Endothelial cell of umbilical vein (primary cell): ENCODE results near the gene SPATS2L. TPM values are rescaled to one million over a fixed set of nuclear protein-coding genes. Genes with fewer than 3 reads are reported as not detected.

Experiments used
- BruUV-seq: library from RNA; stranded (reverse); fragments of 400-500 nt; replicated peaks from 2 replicates; lab custom pipeline; 2021; lab: Mats Ljungman, UMichigan
- CTCF ChIA-PET: fragments of 300-600, 350-600 bp; sonication (Branson Sonifier 250); formaldehyde crosslinking; loops from one replicate; lab custom pipeline; 2021; ENCODE audit warnings: antibody characterized with exemption, inconsistent platforms; lab: Charles Lee
- POLR2A ChIA-PET: fragments of 300-600, 350-600 bp; sonication (Branson Sonifier 250); formaldehyde crosslinking; loops from one replicate; lab custom pipeline; 2021; ENCODE audit warnings: antibody characterized with exemption, inconsistent platforms; lab: Charles Lee
- DNase-seq: peaks from one replicate; pipeline ENCODE4 v3.0.0-alpha.2; 2011; ENCODE audit warnings: low read depth, low spot score
- FAIRE-seq: peaks from 2 replicates; lab custom pipeline; 2011; peaks lifted over from hg19 to GRCh38; lab: Jason Lieb, UNC
- H2AFZ ChIP-seq: 2 replicates; pipeline ENCODE4 v1.6.0; 2012; ENCODE audit warnings: low read depth, low read length, control low read depth, inconsistent platforms
- H3K27ac ChIP-seq: 2 replicates; pipeline ENCODE4 v1.5.1; 2011; ENCODE audit warnings: low read depth, mild to moderate bottlenecking, control low read depth, low read length, moderate library complexity; ENCODE audit not compliant: insufficient read depth
- H3K27me3 ChIP-seq, 2 experiments: 2 replicates each; pipeline versions ENCODE4 v1.6.0 to v1.6.1; 2011; ENCODE audit warnings: low read length in 2 of 2, mixed read lengths in 1 of 2; ENCODE audit not compliant: control insufficient read depth in 2 of 2, insufficient read depth in 2 of 2
- H3K36me3 ChIP-seq, 2 experiments: 2 replicates in 1 of 2; 3 replicates in 1 of 2; pipeline ENCODE4 v1.5.1; 2011; ENCODE audit warnings: low read length in 2 of 2, mild to moderate bottlenecking in 1 of 2, moderate library complexity in 1 of 2; ENCODE audit not compliant: control insufficient read depth in 2 of 2, insufficient read depth in 2 of 2; ENCODE audit errors: extremely low read depth in 1 of 2
- H3K4me1 ChIP-seq: 3 replicates; pipeline ENCODE4 v1.5.1; 2011; ENCODE audit warnings: mild to moderate bottlenecking, low read length; ENCODE audit not compliant: control insufficient read depth, insufficient read depth; ENCODE audit errors: extremely low read depth
- H3K4me2 ChIP-seq: 2 replicates; pipeline ENCODE4 v1.6.1; 2011; ENCODE audit warnings: low read length, control low read depth, mixed read lengths; ENCODE audit not compliant: insufficient read depth
- H3K4me3 ChIP-seq, 3 experiments: fragments of 200-600 bp in 1 of 3; sonication (generic), shearing (Covaris generic) in 1 of 3; replicated peaks in 1 of 3; 2 replicates each; pipeline ENCODE4 v1.5.1; 2011 to 2016; ENCODE audit warnings: control low read depth in 3 of 3, low read length in 3 of 3, mild to moderate bottlenecking in 2 of 3, inconsistent platforms in 1 of 3, low read depth in 1 of 3, moderate library complexity in 1 of 3; ENCODE audit not compliant: insufficient read depth in 1 of 3
- H3K79me2 ChIP-seq: 2 replicates; pipeline ENCODE4 v1.6.0; 2012; ENCODE audit warnings: low read length, inconsistent platforms; ENCODE audit not compliant: control insufficient read depth, insufficient read depth
- H3K9ac ChIP-seq: replicated peaks from 2 replicates; pipeline ENCODE3; 2011; ENCODE audit warnings: low read length, control low read depth; ENCODE audit not compliant: insufficient read depth; ENCODE audit errors: extremely low read depth
- H3K9me1 ChIP-seq: replicated peaks from 3 replicates; pipeline ENCODE4 v1.6.0; 2011; ENCODE audit warnings: mild to moderate bottlenecking, low read length; ENCODE audit not compliant: control insufficient read depth, insufficient read depth; ENCODE audit errors: extremely low read depth
- H3K9me3 ChIP-seq: replicated peaks from 2 replicates; pipeline ENCODE4 v1.5.1; 2012; ENCODE audit warnings: low read length, inconsistent platforms; ENCODE audit not compliant: control insufficient read depth, insufficient read depth
- H4K20me1 ChIP-seq: replicated peaks from 2 replicates; pipeline ENCODE3; 2011; ENCODE audit warnings: mild to moderate bottlenecking, low read length; ENCODE audit not compliant: control insufficient read depth, insufficient read depth; ENCODE audit errors: extremely low read depth
- CTCF ChIP-seq, 2 donors: IDR thresholded peaks; 1 replicate in 1 of 2; 2 replicates in 1 of 2; pipeline ENCODE4 v1.5.1; 2011; ENCODE audit warnings: low read length in 2 of 2, mild to moderate bottlenecking in 2 of 2, moderate library complexity in 2 of 2, control low read depth in 1 of 2, inconsistent platforms in 1 of 2, low read depth in 1 of 2; ENCODE audit not compliant: insufficient read depth in 1 of 2; ENCODE audit errors: extremely low read depth in 1 of 2
- EZH2 ChIP-seq: IDR thresholded peaks from 2 replicates; pipeline ENCODE4 v1.6.1; 2012; ENCODE audit warnings: borderline replicate concordance, low read depth, mild to moderate bottlenecking, moderate library complexity, low read length, inconsistent platforms; ENCODE audit not compliant: severe bottlenecking
- FOS ChIP-seq: IDR thresholded peaks from 2 replicates; pipeline ENCODE4 v1.6.1; 2011; ENCODE audit warnings: mild to moderate bottlenecking, low read length, moderate library complexity, borderline replicate concordance; ENCODE audit not compliant: insufficient read depth
- GATA2 ChIP-seq: IDR thresholded peaks from 2 replicates; pipeline ENCODE4 v1.7.0; 2011; ENCODE audit warnings: low read depth, mild to moderate bottlenecking, moderate library complexity, mixed read lengths, low read length; ENCODE audit not compliant: insufficient read length, insufficient read depth
- JUN ChIP-seq: IDR thresholded peaks from 2 replicates; pipeline ENCODE4 v1.6.1; 2011; ENCODE audit warnings: borderline replicate concordance, low read depth; ENCODE audit not compliant: insufficient read length, insufficient read depth
- MAX ChIP-seq: IDR thresholded peaks from 2 replicates; pipeline ENCODE4 v1.6.1; 2011; ENCODE audit not compliant: insufficient read depth, insufficient read length
- POLR2A ChIP-seq: IDR thresholded peaks from 2 replicates; pipeline ENCODE4 v1.6.1; 2012; ENCODE audit warnings: low read depth, mild to moderate bottlenecking, control low read depth, low read length
- dilution Hi-C: fragments of 300-500 bp; cut with MboI; formaldehyde crosslinking; loops from one replicate; pipeline ENCODE4 v1.15.0; 2019; ENCODE audit warnings: low sequenced_read_pairs; ENCODE audit not compliant: extremely low pct_ligation_motif_present
- intact Hi-C: fragments of 100-400 bp; cut with micrococcal nuclease; formaldehyde crosslinking; loops from one replicate; pipeline ENCODE4 v1.10.0; 2022
- polyA plus RNA-seq, 4 experiments: library from polyadenylated mRNA; depleted of rRNA in 3 of 4; stranded (reverse) in 3 of 4; unstranded in 1 of 4; fragments of >200 nt; gene quantifications; 2 replicates each; pipeline versions ENCODE4 v1.2.1 to v1.2.3, GENCODE V29; 2011 to 2012; ENCODE audit warnings: missing spikeins in 1 of 4
- total RNA-seq: library from RNA; stranded (reverse); gene quantifications from 2 replicates; pipeline ENCODE4 v1.2.3, GENCODE V29; 2021

The SPATS2L gene
- total and polyA plus RNA-seq, 2 donors (not counting 3 experiments of a cell fraction or from before 2014, with no cell fraction given) = 29.1 to 72.9 TPM

GRCh38 chr2:200337621-200338020 is 31.1 kb downstream of the SPATS2L start:
- Histone ChIP-seq H3K9ac (no peak overlapping the region), H3K4me2 (no peak overlapping the region), H2AFZ (no peak overlapping the region), H3K27ac (no peak overlapping the region), H3K4me1 (peaks cover 11% of the 10 kb centered on the region), H3K4me3 (no peak overlapping the region), H3K36me3 (no peaks in the 10 kb centered on the region), H3K9me1 (no peaks in the 10 kb centered on the region), H3K79me2 (peaks cover 22% of the 10 kb centered on the region), H3K27me3 (no peaks in the 10 kb centered on the region), H4K20me1 (no peaks in the 10 kb centered on the region), H3K9me3 (no peaks in the 10 kb centered on the region)
- FAIRE-seq (no peak), DNase-seq (peak; percentile 13)
- ChIA-PET CTCF (interaction anchor here (0.7 to 1.1 kb wide), 2 partner anchors 9 to 143 kb away, joined by 3 read pairs; no protein-coding TSS in a partner anchor), POLR2A (no interaction called here)
- BruUV-seq = no TSS peak
- intact Hi-C loops (no loop called here), dilution Hi-C loops (no loop called here)
- TF ChIP-seq CTCF (IDR thresholded peaks at IDR 0.05; ENCODE audit: extremely low read depth in 1 of 2, insufficient read depth in 1 of 2, low read depth in 1 of 2, low read length in 2 of 2) (no peak), EZH2 (no peak), GATA2 (no peak), POLR2A (no peak), FOS (no peak), JUN (no peak), MAX (no peak)
